ENCODE data around the gene THUMPD3. TPM values are rescaled to one million over a fixed set of nuclear protein-coding genes. Genes with fewer than 3 reads are reported as not detected.

THUMPD3 gene
- total RNA-seq, 1 donor from 2014 or later = 25.5 TPM

DNA sequence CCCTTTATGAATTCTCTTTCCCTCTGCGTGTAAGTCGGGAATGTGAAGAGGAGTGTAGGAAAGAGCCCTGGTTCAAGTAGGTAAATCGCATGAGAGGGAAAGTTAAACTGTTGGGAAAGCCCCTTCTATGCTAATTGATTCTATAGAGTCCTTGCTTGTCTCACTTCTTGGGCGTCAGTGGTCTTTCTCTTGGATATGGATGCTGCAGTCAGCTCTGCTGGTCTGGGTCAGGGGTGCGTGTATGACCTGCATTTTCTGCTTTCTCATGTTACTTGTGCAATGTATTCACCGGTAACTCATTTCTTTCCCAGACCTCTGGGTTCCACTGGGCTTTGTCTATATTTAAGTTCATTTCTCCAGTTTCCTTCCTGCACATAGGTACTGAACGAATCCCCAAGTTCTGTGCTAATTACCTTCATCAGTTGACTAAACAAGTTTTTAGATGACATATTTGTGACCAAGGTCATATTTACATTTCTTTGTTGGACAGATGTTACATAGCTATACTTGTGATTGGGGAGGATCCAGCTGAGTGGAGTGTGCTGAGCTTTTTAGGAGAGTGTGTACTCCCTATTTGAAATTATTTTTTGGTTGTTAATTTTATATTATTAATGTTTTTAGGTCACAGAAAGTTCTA, 36.0 kb downstream of the THUMPD3 start:
- Histone ChIP-seq H3K4me1 (peaks cover 74% of the 10 kb centered on the region), H3K4me3 (peak overlapping the region; percentile 95 to 99), H3K36me3 (no peaks in the 10 kb centered on the region), H3K27me3 (no peaks in the 10 kb centered on the region), H3K27ac (peak overlapping the region; percentile 99), H3K9me3 (no peaks in the 10 kb centered on the region)
- intact Hi-C loops (cut with DNase I) = no loop called here
- TF ChIP-seq POLR2AphosphoS5 (IDR thresholded peaks at IDR 0.05; ENCODE audit: insufficient read depth in 1 of 2, low read depth in 1 of 2) (no peak), CTCF (IDR thresholded peaks at IDR 0.05) (no peak), POLR2A (IDR thresholded peaks at IDR 0.05) (no peak)
- DNase-seq (ENCODE audit: extremely low spot score in 2 of 2) = no peak

DNA sequence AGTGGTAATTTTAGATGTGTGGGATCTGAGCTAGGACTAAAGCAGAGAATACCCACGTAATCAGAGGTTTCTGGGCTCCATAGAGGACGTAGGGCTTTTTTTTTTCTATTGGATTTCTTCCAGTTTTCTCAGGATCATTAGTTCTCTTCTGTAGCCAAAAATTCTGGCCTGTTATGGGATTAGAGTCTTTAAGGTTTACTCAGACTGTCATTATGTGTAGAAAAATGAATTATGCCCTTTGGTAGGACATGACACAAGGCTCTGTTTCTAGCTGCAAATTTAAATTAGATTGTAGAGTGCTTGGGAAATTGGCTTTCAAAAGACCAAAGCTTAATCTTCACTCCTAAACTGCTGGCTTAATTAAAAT, 36.5 kb downstream of the THUMPD3 start:
- H3K27me3 ChIP-seq = no peaks in the 10 kb centered on the region
- TF ChIP-seq CTCF (IDR thresholded peaks at IDR 0.05) (no peak), POLR2A (IDR thresholded peaks at IDR 0.05) (no peak), POLR2AphosphoS5 (IDR thresholded peaks at IDR 0.05; ENCODE audit: insufficient read depth in 1 of 2, low read depth in 1 of 2) (no peak)
- H3K9me3 ChIP-seq = no peaks in the 10 kb centered on the region
- peak overlapping the region; percentile 95 to 99 for H3K4me3 ChIP-seq
- peaks cover 74% of the 10 kb centered on the region for H3K4me1 ChIP-seq
- intact Hi-C loops (cut with DNase I) = no loop called here
- no peaks in the 10 kb centered on the region for H3K36me3 ChIP-seq
- H3K27ac ChIP-seq = peak overlapping the region; percentile 99
- DNase-seq (ENCODE audit: extremely low spot score in 2 of 2) = no peak

DNA sequence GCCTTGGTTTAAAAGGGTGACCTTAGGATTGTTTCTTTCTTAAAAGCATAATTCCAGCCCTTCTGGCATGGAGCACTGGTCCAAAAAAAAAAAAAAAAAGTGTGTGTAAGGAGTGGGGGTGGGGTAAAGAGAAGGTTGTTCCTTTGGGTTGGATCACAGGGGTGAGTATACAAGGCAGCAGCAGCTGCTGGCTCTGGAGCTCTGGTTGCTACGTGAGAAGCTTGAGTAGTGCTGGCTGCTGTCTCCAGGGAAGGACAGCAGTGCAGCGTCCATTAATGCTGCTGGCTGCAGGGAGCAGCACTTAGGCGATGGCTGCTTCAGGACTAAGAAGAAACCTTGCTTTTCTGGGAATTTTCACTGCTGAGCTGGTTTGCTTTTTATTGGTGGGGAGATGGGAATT, 36.9 kb downstream of the THUMPD3 start:
- Histone ChIP-seq H3K4me3 (peak overlapping the region; percentile 95 to 99), H3K4me1 (peaks cover 74% of the 10 kb centered on the region), H3K36me3 (no peaks in the 10 kb centered on the region), H3K9me3 (no peaks in the 10 kb centered on the region), H3K27ac (peak overlapping the region; percentile 99), H3K27me3 (no peaks in the 10 kb centered on the region)
- intact Hi-C loops (cut with DNase I) = no loop called here
- DNase-seq (ENCODE audit: extremely low spot score in 2 of 2) = peak in 1 of 2 donors; percentile 92
- no peak for TF ChIP-seq CTCF (IDR thresholded peaks at IDR 0.05)
- peak; percentile 48 to 67 for TF ChIP-seq POLR2AphosphoS5 (IDR thresholded peaks at IDR 0.05; ENCODE audit: insufficient read depth in 1 of 2, low read depth in 1 of 2)
- TF ChIP-seq POLR2A (IDR thresholded peaks at IDR 0.05) = peak in 1 of 2 donors; percentile 22

GRCh38 chr3:9400616-9401015, 37.8 kb downstream of the THUMPD3 start:
- H3K36me3 ChIP-seq = no peaks in the 10 kb centered on the region
- TF ChIP-seq POLR2A (IDR thresholded peaks at IDR 0.05) (no peak), POLR2AphosphoS5 (IDR thresholded peaks at IDR 0.05; ENCODE audit: insufficient read depth in 1 of 2, low read depth in 1 of 2) (no peak), CTCF (IDR thresholded peaks at IDR 0.05) (no peak)
- peaks cover 74% of the 10 kb centered on the region for H3K4me1 ChIP-seq
- intact Hi-C loops (cut with DNase I) = no loop called here
- H3K9me3 ChIP-seq = no peaks in the 10 kb centered on the region
- H3K4me3 ChIP-seq = no peak overlapping the region
- H3K27me3 ChIP-seq = no peaks in the 10 kb centered on the region
- H3K27ac ChIP-seq = peak overlapping the region; percentile 99
- no peak for DNase-seq (ENCODE audit: extremely low spot score in 2 of 2)

GRCh38 chr3:9401986-9402385, 39.1 kb downstream of the THUMPD3 start:
- Histone ChIP-seq H3K9me3 (no peaks in the 10 kb centered on the region), H3K27ac (peak overlapping the region; percentile 25), H3K27me3 (no peaks in the 10 kb centered on the region), H3K36me3 (no peaks in the 10 kb centered on the region), H3K4me1 (peaks cover 85% of the 10 kb centered on the region), H3K4me3 (no peak overlapping the region)
- DNase-seq (ENCODE audit: extremely low spot score in 2 of 2) = no peak
- intact Hi-C loops (cut with DNase I) = no loop called here
- TF ChIP-seq POLR2A (IDR thresholded peaks at IDR 0.05) (no peak), POLR2AphosphoS5 (IDR thresholded peaks at IDR 0.05; ENCODE audit: insufficient read depth in 1 of 2, low read depth in 1 of 2) (no peak), CTCF (IDR thresholded peaks at IDR 0.05) (no peak)

Data from vagina (tissue), 2 donors.